ENCODE measurements around the gene RTL10.

RTL10 gene

DNA sequence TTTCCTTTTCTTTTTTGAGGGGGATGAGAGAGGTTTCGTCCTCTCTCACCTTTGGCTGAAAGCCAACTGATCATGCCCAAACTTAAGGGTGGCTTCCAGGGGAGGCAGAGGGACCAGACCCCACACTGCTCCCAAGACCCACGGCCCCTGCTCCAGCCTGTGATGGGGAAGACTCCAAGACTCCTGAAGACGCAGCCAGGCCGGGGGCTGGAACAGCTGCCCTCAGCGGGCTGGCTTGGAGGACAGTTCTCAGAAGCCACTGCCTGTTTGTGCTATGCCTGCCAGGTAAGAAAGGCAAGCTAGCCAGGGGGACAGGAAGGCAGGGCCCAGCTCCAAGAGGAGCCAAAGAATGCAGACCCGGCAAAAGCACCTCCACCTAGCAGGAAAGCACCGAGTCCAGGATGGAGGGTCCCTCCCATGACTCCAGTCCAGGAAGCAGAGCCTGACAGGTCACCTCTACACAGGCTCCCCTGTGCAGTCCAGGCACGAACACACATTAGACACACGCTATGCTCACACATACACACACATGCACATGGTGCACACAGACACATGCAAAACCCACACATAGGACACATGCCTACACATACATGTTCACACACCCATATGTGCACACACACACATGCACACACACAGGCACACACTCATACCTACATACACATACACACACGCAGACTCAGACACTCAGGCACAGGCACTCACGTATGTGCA lies 31.3 kb downstream of the RTL10 start:
- DNase-seq (ENCODE audit: low read depth in 2 of 2): no peak

DNA sequence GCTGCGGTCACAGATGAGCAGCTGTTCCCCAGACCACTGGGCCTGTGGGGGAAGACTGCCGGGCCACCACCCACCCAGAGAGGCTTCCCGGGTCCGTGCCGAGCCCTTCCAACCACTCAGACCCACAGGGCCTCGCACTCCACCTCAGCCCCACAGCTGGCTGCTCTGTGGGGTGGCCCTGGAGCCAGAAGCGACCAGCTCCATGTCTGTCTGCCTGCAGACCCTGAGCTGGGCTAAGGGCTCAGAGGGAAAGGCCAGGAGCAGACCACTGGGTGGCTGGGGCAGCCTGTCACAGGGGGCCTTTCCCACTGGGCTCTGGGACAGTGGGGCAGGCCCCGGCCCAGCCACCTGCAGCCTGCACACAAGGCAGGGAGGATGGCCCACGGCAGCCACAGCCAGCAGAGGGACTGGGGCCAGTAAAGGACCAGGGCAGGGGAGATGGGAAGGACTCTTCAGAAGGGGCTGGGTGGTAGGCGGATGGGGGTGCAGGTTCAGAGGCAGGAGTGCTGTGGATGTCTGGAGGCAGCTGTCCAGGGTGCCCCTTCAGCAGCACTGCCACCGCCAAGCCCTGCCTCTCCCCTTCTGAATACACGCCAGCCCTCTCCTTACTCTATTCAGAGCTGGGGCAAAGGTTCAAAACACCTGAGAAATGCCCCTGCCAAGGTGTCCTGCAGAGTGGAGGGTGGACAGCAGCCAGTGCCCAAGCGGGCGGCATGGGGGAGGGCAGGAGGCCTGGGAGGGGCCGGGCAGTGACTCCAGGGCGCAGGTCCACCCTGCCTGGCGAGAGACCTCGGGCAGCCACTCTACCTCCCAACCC lies 32.2 kb downstream of the RTL10 start:
- no peak for DNase-seq (ENCODE audit: low read depth in 2 of 2)

DNA sequence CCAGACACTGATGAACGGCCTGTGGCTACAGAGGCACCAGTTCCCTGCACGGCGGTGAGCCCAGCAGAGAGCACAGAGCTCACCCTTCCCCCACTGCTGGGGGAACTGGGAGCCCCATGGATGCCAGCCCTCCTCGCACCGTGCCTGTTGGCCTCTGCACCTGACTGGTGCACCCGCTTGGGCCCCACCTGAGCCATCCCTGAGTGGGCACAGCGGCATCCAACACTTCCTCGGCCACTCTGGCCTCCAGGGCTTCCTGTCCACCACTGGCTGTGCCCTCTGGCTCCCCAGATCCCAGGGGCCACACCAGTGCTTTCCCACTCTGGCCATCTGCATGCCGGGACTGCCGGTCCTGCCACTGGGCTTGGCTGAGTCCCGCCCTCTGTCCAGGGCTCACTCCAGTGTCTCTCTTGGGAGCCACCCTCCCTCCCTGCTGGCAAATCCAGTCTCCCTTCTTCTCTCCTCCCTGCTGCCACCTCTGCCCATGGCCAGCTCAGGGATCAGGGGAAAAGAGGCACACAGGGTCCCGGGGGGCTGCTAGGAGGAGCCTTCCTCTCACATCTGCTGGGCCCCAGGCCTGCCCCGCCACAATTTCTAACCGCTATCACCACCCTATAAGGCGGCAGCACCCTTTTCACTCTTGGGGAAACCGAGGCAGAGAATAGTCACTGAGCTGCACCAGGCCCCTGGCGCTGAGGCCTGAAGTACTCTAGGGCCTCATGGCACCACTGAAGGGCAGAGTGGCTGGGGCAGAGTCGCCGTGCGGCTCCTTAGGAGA lies 33.0 kb downstream of the RTL10 start:
- no peak for DNase-seq (ENCODE audit: low read depth in 2 of 2)

DNA sequence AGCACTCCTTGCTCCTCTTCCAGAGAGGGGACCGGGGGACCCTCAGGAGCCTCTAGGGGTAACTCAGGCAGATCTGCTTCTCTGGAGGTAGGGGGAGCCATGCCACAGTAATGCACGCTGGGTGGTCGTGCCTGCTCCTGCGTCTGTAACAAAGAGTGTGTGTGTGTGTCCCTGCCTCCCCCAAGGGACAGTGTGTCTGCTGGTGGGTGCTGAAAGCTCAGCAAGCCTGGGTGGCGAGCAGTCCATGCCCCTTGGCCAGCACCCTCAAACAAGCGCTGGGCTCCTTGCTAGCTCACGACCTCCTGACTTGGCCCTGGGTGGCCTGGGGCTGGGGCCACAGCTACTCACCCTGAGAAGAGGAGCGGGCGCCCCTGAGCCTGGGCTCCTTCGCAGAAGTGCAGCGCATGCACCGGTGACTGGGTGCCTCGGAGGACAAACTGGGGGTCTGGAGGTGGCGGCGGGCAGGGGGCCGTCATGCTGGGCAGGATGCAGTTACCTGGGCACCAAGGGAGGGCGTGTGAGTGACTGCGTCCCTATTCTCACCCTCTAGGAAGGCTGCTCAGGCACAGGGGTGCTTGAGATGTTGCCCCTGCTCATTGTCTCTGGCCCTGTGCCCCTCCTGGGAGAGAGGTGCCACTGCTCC lies 33.7 kb downstream of the RTL10 start:
- no peak for DNase-seq (ENCODE audit: low read depth in 2 of 2)

DNA sequence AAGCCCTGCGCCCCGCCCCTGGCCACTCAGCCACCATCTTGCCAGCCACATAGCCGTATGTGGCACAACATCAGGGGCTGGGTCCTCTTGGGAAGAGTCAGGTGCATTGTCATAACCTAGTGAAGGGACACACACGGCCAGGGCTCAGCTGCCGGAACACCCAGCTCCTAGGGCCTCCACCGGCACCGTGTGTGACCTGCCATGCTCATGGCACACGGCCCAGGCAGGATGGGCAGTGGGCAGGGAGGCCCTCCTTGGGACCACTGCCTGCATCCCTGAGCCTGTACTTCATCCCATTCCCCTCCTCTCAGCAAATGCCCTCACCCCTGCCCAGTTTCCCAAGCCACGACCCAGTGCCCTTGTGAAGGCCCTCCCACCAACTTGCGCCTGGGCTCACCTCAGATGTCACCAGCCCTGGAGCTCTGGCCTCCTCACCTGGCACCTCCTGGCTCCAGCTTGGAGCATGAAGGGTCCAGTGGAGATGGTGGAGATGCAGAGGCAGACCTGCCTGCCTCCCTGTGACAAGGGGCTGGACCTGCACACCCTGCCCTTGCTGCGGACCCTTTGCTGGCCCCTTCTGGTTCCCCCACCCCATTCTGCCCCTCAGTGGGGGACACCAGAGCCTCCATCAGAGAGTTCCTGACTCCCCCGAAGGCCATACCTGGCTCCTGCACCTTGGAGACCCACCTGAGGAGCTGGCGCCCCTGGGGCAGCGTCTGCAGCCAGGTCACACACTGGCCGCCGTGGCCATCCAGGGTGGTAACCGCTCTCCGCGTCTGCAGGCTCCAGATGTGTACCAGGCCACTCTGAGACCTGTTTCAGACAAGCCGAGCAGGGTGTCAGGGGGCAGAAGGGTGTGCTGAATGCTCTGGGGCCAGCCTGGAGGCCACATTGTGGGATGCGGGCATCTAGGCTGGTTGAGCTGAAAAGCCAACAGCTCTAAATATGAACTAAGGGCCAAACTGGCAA lies 34.5 kb downstream of the RTL10 start:
- DNase-seq (ENCODE audit: low read depth in 2 of 2): no peak

DNA sequence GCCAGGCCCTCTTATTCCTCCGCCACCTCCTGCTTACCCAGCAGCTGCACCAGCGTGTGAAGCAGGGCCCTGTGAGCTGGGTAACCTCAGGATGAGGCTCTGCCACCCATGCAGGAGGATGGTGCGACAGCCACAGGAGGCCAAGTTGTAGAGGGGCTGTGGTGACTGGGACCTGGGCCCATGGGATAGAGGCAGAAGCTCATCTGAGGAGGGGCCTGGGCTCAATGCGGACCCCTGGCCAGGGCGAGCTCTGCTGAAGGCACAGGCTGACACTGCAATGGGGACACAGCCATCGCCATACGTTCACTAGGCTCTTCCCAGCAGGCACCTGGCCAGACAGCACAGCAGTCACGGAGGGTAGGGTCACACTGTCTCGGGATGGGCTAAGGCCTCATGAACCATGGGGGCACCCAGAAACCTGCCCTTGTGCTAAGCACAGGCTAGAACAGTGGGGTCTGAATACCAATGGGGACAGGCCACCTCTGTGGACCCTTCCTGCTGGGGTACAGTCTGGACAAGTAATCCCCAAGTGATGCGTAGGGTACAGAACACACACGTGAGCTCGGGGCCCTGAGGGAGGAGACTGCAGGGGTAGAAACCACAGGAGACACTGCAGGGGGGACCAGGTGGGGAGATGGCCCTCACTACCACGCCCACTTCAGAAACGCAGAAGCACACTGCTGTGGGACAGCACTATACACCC lies 35.3 kb downstream of the RTL10 start:
- no peak for DNase-seq (ENCODE audit: low read depth in 2 of 2)

DNA sequence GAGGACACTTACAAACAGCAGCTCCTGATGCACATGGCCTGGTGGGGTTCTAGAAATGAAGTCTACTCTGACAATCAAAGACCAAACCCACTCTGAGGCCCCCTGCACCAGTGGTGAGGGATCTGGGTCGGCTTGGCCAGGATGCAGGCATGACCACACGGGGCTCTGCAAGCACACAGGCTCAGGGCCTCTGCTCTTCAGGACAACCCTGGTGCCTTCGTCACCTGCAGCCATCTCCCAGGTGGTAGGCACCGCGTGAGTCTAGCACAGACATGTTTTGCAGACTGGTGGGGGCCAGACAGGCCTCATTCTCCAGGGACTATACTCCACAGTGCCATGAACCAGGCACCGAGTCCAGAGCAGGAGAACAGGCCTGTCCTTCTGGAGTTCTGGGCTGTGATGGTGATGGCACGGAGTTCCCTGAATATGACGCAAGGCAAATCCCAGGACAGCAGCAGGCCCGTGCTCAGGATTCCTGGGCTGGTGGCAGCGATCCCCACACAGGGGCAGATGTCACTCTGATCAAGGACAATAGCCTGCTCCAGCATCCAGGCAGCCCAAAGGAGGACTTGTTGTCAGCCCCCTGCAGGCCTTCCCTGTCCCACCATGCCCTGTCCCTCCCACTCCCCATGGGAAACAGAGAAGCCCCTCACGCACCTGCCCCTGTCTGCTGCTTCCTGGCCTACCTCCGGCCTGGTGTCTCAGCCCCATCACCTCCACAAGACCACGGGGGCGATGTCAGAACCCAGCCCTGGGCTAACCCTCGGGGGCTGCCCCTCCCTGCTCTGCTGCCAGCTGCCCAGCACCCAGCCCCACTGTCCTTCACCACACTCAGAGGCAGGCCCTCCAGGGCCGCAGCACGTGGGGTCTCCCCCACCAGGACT lies 36.1 kb downstream of the RTL10 start:
- DNase-seq (ENCODE audit: low read depth in 2 of 2): no peak

DNA sequence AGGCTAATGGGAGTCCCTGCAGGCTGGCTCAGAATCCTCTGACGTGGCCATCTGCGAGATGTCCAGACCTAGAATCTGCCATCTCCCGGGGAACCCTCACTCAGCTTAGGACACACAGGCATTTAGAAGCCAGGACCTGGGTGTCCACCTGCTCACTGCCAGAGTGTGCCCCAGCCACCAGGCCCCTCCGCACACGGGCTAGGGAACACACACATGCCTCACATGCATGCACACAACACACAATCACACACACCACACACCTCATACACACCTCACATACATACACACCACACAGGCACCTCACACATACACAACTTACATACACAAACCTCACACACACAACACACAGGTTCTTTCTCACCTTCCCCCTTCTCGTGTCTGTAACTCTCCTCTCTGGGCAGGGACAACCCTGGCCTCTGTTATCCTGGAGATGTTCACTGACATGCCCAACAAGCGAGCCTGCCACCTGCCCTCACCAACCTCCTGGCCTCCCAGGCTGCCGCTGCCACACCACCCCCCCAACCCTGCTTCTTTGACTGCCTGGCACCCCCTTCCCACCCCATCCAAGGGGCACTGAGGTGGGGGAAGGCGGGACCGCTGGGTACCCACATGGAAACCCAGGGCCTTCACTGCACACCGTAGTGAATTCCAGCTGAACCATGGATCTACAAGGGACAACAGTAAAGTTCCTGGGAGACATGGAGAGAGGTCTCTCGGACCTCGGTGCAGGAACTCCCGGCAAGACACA lies 38.1 kb downstream of the RTL10 start:
- no peak for DNase-seq (ENCODE audit: low read depth in 2 of 2)

DNA sequence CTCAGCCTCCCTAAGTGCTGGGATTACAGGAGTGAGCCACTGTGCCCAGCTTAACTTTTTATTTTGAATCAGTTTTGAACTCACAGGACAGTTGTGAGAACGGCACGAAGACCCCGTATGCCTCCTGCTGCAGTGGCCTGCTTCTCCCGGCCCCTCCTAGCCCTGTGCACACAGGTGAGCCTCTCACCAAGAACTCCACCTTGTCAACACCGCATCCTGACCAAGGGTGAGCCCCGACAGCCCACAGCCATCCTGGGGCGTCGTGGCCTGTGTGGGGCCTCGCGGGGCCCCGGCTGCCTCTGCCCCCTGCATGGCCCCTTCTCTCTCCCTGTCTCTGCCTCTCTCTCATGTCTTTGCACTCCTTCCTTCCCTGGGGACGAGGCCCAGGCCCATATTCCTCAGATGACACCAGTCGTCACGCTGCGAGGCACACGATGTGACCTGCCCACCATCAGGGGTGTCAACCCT lies 38.8 kb downstream of the RTL10 start:
- no peak for DNase-seq (ENCODE audit: low read depth in 2 of 2)

DNA sequence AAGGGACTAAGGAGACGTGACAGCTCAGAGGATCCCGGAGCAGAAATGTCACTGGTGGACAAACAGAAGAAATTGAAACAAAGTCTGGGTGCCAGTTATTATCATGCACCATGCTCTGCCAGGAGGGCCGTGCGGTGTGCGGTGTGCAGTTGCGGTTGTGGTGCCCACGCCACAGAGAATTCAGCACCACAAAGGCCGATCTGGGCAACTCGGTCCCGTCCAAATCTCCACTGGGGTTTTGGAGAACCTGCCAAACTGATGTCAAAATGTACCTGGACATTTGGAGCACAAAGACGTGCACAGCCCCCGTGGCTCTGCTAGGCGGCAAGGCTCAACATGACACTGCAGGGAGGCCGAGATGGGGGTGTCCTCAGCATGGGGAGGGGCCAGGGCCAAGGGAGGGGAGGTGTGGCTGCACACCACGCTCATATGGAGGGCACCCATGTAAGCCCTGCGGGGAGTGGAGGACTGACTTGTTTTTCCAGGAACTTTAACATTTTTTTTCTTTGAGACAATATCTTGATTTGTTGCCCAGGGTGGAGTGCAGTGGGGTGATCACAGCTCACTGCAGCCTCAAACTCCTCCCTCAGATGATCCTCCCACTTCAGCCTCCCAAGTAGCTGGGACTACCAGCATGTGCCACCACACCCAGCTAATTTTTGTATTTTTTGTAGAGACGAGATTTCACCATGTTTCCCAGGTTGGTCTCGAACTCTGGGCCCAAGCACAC lies 39.4 kb downstream of the RTL10 start:
- DNase-seq (ENCODE audit: low read depth in 2 of 2): no peak

DNA sequence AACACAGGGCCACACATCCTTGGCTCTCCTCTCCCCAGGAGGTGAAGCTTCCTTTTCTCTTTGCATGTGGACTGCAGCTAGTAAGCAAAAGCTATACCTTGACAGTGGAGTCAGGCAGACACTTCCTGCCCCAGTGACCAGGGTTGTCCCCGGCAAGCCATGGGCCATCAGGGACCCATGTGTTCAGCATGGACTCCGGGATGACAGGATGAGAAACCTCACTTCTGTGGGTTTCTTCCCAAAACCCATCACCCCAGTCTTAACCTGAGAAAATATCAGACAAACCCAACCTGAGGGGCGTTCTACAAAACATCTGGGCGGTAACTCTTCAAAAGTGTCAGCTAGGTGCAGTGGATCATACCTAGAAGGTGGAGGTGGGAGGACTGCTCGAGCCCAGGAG lies 40.2 kb downstream of the RTL10 start:
- no peak for DNase-seq (ENCODE audit: low read depth in 2 of 2)

DNA sequence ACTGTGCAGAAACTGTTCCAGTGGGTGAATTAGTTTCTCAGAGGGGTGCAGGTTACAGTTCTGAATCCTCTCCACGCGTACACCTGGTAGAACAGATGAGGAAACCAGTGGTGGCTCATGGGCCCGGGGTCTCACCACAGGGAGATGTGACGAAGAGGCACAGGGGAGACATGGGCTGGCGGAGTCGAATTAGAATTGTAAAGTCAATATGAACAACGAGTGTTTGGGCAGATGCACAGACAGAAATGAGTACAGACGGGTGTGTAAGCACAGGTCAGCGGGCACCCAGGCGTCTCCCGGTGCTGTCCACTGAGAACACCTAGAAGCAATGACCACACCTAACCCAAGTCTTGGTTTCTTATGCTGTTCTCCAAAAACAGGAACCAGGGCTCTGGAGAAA lies 41.8 kb downstream of the RTL10 start:
- no peak for DNase-seq (ENCODE audit: low read depth in 2 of 2)

DNA sequence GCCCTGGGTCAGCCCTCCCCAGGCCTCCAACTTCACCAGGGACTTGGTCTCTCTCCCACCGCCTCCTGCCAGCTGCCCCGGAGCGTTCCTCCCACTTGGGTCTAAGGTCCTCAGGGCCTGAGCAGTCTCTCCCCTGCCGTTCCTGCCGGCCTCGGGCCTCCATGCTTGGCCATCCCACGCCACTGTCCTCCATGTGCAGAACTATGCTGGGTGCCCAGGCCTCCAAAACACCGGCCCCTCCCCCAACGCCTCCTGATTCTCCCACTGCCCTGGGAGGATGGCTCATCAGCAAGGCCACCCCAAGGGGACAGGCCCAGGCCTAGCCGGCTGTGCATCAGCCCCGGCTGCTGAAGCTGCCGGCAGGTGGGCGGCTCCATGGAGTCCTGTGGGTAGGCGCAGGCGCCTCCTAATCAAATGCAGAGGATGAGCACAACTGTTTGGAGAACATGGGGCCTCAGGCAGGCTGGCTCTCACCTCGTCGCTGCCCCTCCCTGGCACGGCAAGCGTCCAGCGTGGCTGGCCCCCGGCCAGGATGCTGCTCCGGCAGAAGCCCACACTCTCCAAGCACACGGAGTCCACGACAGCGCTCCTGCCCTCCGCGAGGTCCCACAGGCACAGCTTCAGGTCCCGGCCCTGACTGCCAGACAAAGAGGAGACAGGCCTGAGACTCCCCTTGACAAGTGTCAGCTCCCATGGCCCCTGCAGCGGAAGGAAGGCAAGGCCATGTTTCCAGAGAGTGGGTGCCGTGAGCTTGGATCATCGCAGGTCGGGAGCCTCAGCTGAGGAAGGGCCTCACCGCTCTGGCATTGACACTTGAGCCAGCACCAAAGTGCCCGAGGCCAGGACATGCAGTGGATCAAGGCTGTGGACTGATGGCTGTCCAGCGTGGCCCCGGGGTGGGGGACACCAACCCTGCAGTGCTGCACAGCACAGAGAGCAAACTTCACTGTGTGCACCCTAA lies 42.6 kb downstream of the RTL10 start:
- DNase-seq (ENCODE audit: low read depth in 2 of 2): no peak

DNA sequence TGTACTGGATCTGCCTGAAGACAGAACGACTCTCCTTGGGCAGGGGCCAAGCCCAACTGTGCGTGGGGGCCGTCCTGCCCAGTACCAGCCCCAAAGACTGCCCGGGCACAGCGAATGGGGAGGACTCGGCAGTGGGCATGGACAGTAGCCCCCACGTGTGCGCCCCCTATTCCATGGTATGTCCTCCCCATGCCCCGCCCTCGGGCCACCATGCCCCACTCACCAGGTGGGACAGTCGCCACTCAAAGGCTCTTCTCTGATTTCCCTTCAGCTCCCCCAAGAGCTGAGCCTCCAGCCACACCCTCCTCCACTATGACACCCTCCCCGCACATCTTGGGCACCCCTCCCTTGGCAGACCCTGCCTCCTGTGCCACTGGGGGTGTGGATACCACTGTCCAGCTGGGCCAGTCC lies 43.5 kb downstream of the RTL10 start:
- DNase-seq (ENCODE audit: low read depth in 2 of 2): no peak

DNA sequence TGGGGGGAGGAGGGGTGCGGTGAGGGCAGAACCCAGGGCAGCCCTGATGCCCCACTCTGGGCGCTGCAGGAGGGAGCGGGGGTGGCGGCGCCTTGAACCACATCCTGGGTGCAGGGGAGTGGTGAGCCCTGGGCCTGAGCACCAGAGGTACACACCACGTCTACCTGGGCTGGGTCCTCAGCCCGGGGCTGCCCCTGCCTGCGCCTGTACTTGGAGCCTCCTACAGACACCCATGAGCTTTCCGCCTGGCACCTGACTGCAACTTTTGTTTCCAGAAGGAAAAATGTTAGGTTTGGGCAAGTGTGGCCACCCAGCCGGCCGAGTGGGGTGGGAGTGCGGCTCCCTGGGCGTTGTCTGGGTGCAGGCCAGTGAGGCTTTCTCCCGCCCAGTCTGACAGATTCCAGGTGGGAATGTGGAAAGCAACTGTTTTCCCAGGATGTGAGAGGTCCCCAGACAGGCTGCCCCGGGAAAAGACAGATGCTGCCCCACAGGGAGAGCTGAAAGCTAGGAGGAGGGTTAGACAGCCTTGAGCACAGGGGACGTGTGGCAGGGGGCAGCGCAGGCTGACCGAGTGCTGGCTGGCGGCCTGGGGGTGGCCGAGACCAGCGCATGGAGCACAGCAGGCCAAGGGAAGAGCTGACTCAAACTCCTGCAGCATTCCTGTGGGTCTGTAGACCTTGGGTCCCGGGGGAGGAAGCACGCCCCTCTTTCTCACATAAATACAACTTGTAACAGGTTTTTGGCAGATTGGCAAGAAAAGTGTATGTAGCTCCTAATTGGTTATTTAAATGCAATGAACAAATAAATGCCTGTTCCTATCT lies 44.1 kb downstream of the RTL10 start:
- DNase-seq (ENCODE audit: low read depth in 2 of 2): no peak

DNA sequence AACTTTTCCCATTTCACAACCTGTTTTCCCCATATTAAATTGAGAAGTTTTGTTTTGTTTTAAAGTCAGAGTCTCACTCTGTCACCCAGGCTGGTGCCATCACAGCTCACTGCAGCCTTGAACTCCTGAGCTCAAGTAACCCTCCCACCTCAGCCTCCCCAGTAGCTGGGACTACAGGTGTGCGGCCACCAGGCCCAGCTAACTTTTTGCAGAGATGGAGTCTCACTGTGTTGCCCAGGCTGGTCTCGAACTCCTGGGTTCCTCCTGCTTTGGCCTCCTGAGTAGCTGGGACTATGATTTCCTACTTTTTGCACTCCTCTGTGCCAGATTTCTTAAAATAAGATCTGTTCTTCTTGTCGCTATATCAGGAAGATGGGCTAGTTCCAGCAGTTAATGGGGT lies 44.9 kb downstream of the RTL10 start:
- no peak for DNase-seq (ENCODE audit: low read depth in 2 of 2)

Data from stimulated activated CD8-positive, alpha-beta memory T cell treated with anti-CD3 and anti-CD28 coated beads, Interleukin-2, amount 100 ng/mL, for 48 hours (primary cell).